HepG2 (cell line): ENCODE data around the gene PPP1R15A. TPM values are rescaled to one million over a fixed set of nuclear protein-coding genes. Genes with fewer than 3 reads are reported as not detected.
A peak's percentile ranks its signal among the peaks of the same experiment; 100 is the strongest.

Experiments used
- HMGA1 ChIP-seq: sonication (generic); formaldehyde crosslinking; conservative IDR thresholded peaks from 2 replicates; pipeline ENCODE4 v1.4.0; 2020; ENCODE audit warnings: missing genetic modification reagents
- JUN ChIP-seq: sonication (generic); formaldehyde crosslinking; IDR thresholded peaks from 2 replicates; pipeline ENCODE4 v1.4.0; 2020; ENCODE audit warnings: mild to moderate bottlenecking, missing genetic modification reagents
- KAT8 ChIP-seq: IDR thresholded peaks from 2 replicates; pipeline ENCODE4 v1.6.1; 2016; ENCODE audit warnings: missing genetic modification reagents, missing compliant biosample characterization
- WIZ ChIP-seq: sonication (generic); formaldehyde crosslinking; IDR thresholded peaks from 2 replicates; pipeline ENCODE4 v1.5.1; 2020; ENCODE audit warnings: mild to moderate bottlenecking, missing genetic modification reagents
- ZNF687 ChIP-seq: sonication (generic); formaldehyde crosslinking; IDR thresholded peaks from 2 replicates; pipeline ENCODE4 v1.5.1; 2020; ENCODE audit warnings: mild to moderate bottlenecking, missing genetic modification reagents, moderate library complexity
- ZNF724P ChIP-seq: sonication (generic); formaldehyde crosslinking; IDR thresholded peaks from 2 replicates; pipeline ENCODE4 v1.8.0; 2022; ENCODE audit warnings: missing genetic modification reagents, borderline replicate concordance
- polyA plus RNA-seq, 8 experiments: library from polyadenylated mRNA; depleted of rRNA in 3 of 8; stranded (reverse) in 7 of 8; unstranded in 1 of 8; fragments of >200 nt; fragmentation: Illumina TruSeq in 4 of 8; extraction: Trizol in 4 of 8; gene quantifications; 2 replicates each; pipeline versions ENCODE4 v1.2.1 to v1.2.3, GENCODE V29; 2011 to 2016; ENCODE audit warnings: low read depth in 4 of 8, missing spikeins in 1 of 8, mixed read lengths in 1 of 8; ENCODE audit not compliant: insufficient read depth in 1 of 8
- total RNA-seq, 5 experiments: library from RNA; depleted of rRNA; stranded (reverse); fragments of >200 nt; fragmentation: Illumina TruSeq; extraction: Trizol; gene quantifications; 2 replicates each; pipeline ENCODE4 v1.2.3, GENCODE V29; 2016; ENCODE audit warnings: low read depth in 1 of 5
- TF ChIP-seq, protein P1 (sequence below), 2 experiments: sonication (generic) in 1 of 2; formaldehyde crosslinking in 1 of 2; IDR thresholded peaks; 2 replicates each; pipeline versions ENCODE4 v1.4.0 to v1.6.1; 2016 to 2020; ENCODE audit warnings: borderline replicate concordance in 1 of 2, low read depth in 1 of 2, mild to moderate bottlenecking in 1 of 2, missing genetic modification reagents in 1 of 2
- TF ChIP-seq, protein P2 (sequence below): sonication (generic); formaldehyde crosslinking; IDR thresholded peaks from 2 replicates; pipeline ENCODE4 v1.4.0; 2020; ENCODE audit warnings: low read depth, mild to moderate bottlenecking, missing genetic modification reagents
- TF ChIP-seq, protein P3 (sequence below): sonication (generic); formaldehyde crosslinking; IDR thresholded peaks from 2 replicates; pipeline ENCODE4 v1.5.0; 2020; ENCODE audit warnings: mild to moderate bottlenecking, missing genetic modification reagents

The PPP1R15A gene
- total and polyA plus RNA-seq, 2 of the 13 experiments (the other 11 are each of a cell fraction or from before 2014, with no cell fraction given) = 15.6 to 18.5 TPM

- peak; percentile 80 for TF ChIP-seq ZNF687 (CRISPR knock-in tag)
- TF ChIP-seq, protein P1, sequence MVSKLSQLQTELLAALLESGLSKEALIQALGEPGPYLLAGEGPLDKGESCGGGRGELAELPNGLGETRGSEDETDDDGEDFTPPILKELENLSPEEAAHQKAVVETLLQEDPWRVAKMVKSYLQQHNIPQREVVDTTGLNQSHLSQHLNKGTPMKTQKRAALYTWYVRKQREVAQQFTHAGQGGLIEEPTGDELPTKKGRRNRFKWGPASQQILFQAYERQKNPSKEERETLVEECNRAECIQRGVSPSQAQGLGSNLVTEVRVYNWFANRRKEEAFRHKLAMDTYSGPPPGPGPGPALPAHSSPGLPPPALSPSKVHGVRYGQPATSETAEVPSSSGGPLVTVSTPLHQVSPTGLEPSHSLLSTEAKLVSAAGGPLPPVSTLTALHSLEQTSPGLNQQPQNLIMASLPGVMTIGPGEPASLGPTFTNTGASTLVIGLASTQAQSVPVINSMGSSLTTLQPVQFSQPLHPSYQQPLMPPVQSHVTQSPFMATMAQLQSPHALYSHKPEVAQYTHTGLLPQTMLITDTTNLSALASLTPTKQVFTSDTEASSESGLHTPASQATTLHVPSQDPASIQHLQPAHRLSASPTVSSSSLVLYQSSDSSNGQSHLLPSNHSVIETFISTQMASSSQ (IDR thresholded peaks at IDR 0.05; ENCODE audit: low read depth) = no peak
- TF ChIP-seq, protein P1 (CRISPR knock-in tag; IDR thresholded peaks at IDR 0.05; ENCODE audit: borderline replicate concordance) = peak; percentile 39; the same call in 1 of the 2 replicates
- TF ChIP-seq JUN (CRISPR knock-in tag) = 0 out of 2 replicates have a peak, but pooled peaks have one; percentile 13
- TF ChIP-seq, protein P2, sequence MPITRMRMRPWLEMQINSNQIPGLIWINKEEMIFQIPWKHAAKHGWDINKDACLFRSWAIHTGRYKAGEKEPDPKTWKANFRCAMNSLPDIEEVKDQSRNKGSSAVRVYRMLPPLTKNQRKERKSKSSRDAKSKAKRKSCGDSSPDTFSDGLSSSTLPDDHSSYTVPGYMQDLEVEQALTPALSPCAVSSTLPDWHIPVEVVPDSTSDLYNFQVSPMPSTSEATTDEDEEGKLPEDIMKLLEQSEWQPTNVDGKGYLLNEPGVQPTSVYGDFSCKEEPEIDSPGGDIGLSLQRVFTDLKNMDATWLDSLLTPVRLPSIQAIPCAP (CRISPR knock-in tag) = no peak
- TF ChIP-seq, protein P3, sequence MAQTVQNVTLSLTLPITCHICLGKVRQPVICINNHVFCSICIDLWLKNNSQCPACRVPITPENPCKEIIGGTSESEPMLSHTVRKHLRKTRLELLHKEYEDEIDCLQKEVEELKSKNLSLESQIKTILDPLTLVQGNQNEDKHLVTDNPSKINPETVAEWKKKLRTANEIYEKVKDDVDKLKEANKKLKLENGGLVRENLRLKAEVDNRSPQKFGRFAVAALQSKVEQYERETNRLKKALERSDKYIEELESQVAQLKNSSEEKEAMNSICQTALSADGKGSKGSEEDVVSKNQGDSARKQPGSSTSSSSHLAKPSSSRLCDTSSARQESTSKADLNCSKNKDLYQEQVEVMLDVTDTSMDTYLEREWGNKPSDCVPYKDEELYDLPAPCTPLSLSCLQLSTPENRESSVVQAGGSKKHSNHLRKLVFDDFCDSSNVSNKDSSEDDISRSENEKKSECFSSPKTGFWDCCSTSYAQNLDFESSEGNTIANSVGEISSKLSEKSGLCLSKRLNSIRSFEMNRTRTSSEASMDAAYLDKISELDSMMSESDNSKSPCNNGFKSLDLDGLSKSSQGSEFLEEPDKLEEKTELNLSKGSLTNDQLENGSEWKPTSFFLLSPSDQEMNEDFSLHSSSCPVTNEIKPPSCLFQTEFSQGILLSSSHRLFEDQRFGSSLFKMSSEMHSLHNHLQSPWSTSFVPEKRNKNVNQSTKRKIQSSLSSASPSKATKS (CRISPR knock-in tag) = no peak
- peak; percentile 75 for TF ChIP-seq KAT8 (CRISPR knock-in tag)
- TF ChIP-seq ZNF724P (CRISPR knock-in tag) = no peak; the same call in 1 of the 2 replicates
- no peak for TF ChIP-seq WIZ
- no peak for TF ChIP-seq HMGA1 (CRISPR knock-in tag)
These were observed at the start of gene PPP1R15A (continued) for GRCh38 chr19:48872182-48872883.
